Natural killer cell (primary cell): Measurements from ENCODE around the gene ZNF764. TPM values are rescaled to one million over a fixed set of nuclear protein-coding genes. Genes with fewer than 3 reads are reported as not detected.

Experiments
- ATAC-seq, 3 donors: fragments of 150-1000 bp in 2 of 3; fragments of 200-7000 bp in 1 of 3; cut with Tn5 transposase; 1 replicate in 1 of 3; 2 replicates in 2 of 3; pipeline ENCODE4 v1.10.0; 2021; ENCODE audit warnings: mild to moderate bottlenecking in 2 of 3, moderate library complexity in 2 of 3
- DNase-seq, 2 donors: peaks; one replicate each; pipeline versions ENCODE4 v3.0.0 to v3.0.0-alpha.2; 2013 to 2021; ENCODE audit warnings: mixed read lengths in 1 of 2
- H3K27ac ChIP-seq: one replicate; pipeline ENCODE4 v1.5.1; 2013; ENCODE audit warnings: mild to moderate bottlenecking, low read length
- H3K27me3 ChIP-seq: one replicate; pipeline ENCODE4 v1.6.1; 2013; ENCODE audit warnings: low read length; ENCODE audit not compliant: control insufficient read depth, insufficient read depth
- H3K36me3 ChIP-seq: one replicate; pipeline ENCODE4 v1.6.1; 2013; ENCODE audit warnings: low read length; ENCODE audit not compliant: control insufficient read depth, insufficient read depth
- H3K4me1 ChIP-seq: one replicate; pipeline ENCODE4 v1.6.1; 2013; ENCODE audit warnings: low read length; ENCODE audit not compliant: control insufficient read depth, insufficient read depth
- H3K4me3 ChIP-seq: one replicate; pipeline ENCODE4 v1.5.1; 2013; ENCODE audit warnings: low read length
- H3K9me3 ChIP-seq: one replicate; pipeline ENCODE4 v1.6.1; 2013; ENCODE audit warnings: low read length; ENCODE audit not compliant: control insufficient read depth, insufficient read depth
- H3K27ac Mint-ChIP-seq, 2 donors: one replicate each; pipeline ENCODE4 v1.8.0; 2022; ENCODE audit warnings: mild to moderate bottlenecking in 2 of 2, mixed read lengths in 2 of 2, moderate library complexity in 1 of 2
- H3K27me3 Mint-ChIP-seq, 2 donors: one replicate each; pipeline ENCODE4 v1.8.0; 2022; ENCODE audit warnings: low read depth in 2 of 2, mixed read lengths in 2 of 2
- H3K36me3 Mint-ChIP-seq: one replicate; pipeline ENCODE4 v1.8.0; 2022; ENCODE audit warnings: mixed read lengths
- H3K4me1 Mint-ChIP-seq, 2 donors: one replicate each; pipeline ENCODE4 v1.8.0; 2022; ENCODE audit warnings: mixed read lengths in 2 of 2
- H3K4me3 Mint-ChIP-seq: one replicate; pipeline ENCODE4 v1.8.0; 2022; ENCODE audit warnings: mild to moderate bottlenecking, moderate library complexity, mixed read lengths
- H3K9me3 Mint-ChIP-seq, 2 donors: one replicate each; pipeline ENCODE4 v1.8.0; 2022; ENCODE audit warnings: mixed read lengths in 2 of 2
- CTCF ChIP-seq: fragments of 200-600 bp; IDR thresholded peaks from one replicate; pipeline ENCODE4 v1.8.0; 2022; ENCODE audit warnings: antibody characterized with exemption
- WGBS: methylation state at CpG from one replicate; pipeline ENCODE4 v1.1.7; 2013; ENCODE audit warnings: missing lambda C conversion rate; ENCODE audit not compliant: insufficient coverage; 5-methylcytosine and 5-hydroxymethylcytosine counted together
- intact Hi-C: fragments of 100-400 bp; cut with micrococcal nuclease; formaldehyde crosslinking; loops from one replicate; pipeline ENCODE4 v1.14.2; 2022
- total RNA-seq, 4 donors: library from RNA; stranded (reverse); fragments of 120-200 nt in 1 of 4; gene quantifications; one replicate each; pipeline versions ENCODE4 v1.2.3 to v1.2.4, GENCODE V29; 2013 to 2022

Gene ZNF764
- total RNA-seq, 3 donors from 2014 or later (not counting 1 experiment from before 2014, with no cell fraction given) = 9.6 to 13.0 (median 11.7) TPM

GRCh38 chr16:30571445-30572322 lies 13.5 kb upstream of the ZNF764 start, which contains the start of gene ZNF688:
Gene ZNF688, minus strand, starts transcription at chr16:30571714. Its CDS starts 85 bp downstream, at chr16:30571629.
- WGBS = under 1% methylated on average over 66 of the region's 67 CpGs

GRCh38 chr16:30570636-30571444 lies 12.7 kb upstream of the ZNF764 start:
- H3K9me3 Mint-ChIP-seq = no peaks in the 10 kb centered on the region
- no peaks in the 10 kb centered on the region for H3K36me3 Mint-ChIP-seq
- no peaks in the 10 kb centered on the region for H3K27me3 ChIP-seq
- 8% methylated on average over 20 of the region's 22 CpGs for WGBS
- peak overlapping the region; percentile 83 for H3K4me3 Mint-ChIP-seq
- intact Hi-C loops = loop anchor here (5.0 kb wide), 1 partner anchor 86 kb away; the partner anchor contains the start of gene FBRS
- H3K9me3 ChIP-seq = no peaks in the 10 kb centered on the region
- H3K4me3 ChIP-seq = peak overlapping the region; percentile 74
- no peak for TF ChIP-seq CTCF
- H3K27ac ChIP-seq = peak overlapping the region; percentile 97
- H3K4me1 Mint-ChIP-seq = peaks cover 20 to 31% of the 10 kb centered on the region in 2 donors
- DNase-seq (no peak), ATAC-seq (no peak)
- no peaks in the 10 kb centered on the region for H3K36me3 ChIP-seq
- no peaks in the 10 kb centered on the region for H3K27me3 Mint-ChIP-seq
- peak overlapping the region; percentile 92 to 95 for H3K27ac Mint-ChIP-seq
- peaks cover 42% of the 10 kb centered on the region for H3K4me1 ChIP-seq

More at GRCh38 chr16:30571445-30572322, 13.5 kb upstream of the ZNF764 start, which contains the start of gene ZNF688:
- peaks cover 42% of the 10 kb centered on the region for H3K4me1 ChIP-seq
- no peaks in the 10 kb centered on the region for H3K9me3 ChIP-seq
- H3K27ac Mint-ChIP-seq = peak within 1 kb of the TSS; percentile 92 to 95
- H3K27me3 ChIP-seq = no peaks in the 10 kb centered on the region
- H3K36me3 ChIP-seq = no peaks in the 10 kb centered on the region
- H3K4me3 Mint-ChIP-seq = peak within 1 kb of the TSS; percentile 93
- no peaks in the 10 kb centered on the region for H3K36me3 Mint-ChIP-seq
- DNase-seq (peak; percentile 91 to 97), ATAC-seq (peak; percentile 82 to 93 (median 86))
- H3K9me3 Mint-ChIP-seq = no peaks in the 10 kb centered on the region
- intact Hi-C loops = loop anchor here (1.0 to 5.0 kb wide), 4 partner anchors 13 to 86 kb away; partner anchors contain the start of genes FBRS, ZNF764 and ZNF785
- no peak for TF ChIP-seq CTCF
- H3K4me3 ChIP-seq = peak within 1 kb of the TSS; percentile 74
- H3K27me3 Mint-ChIP-seq = no peaks in the 10 kb centered on the region
- peaks cover 20 to 31% of the 10 kb centered on the region in 2 donors for H3K4me1 Mint-ChIP-seq
- H3K27ac ChIP-seq = peak within 1 kb of the TSS; percentile 97

- intact Hi-C loops = loop anchor here (5.0 kb wide), 1 partner anchor 87 kb away; the partner anchor contains the start of gene FBRS
- DNase-seq = no peak
- peak overlapping the region; percentile 92 to 95 for H3K27ac Mint-ChIP-seq
- no peaks in the 10 kb centered on the region for H3K27me3 Mint-ChIP-seq
- H3K4me3 ChIP-seq = no peak overlapping the region
- ATAC-seq = no peak
- WGBS = 95% methylated on average over 44 of the region's 44 CpGs
- no peaks in the 10 kb centered on the region for H3K36me3 Mint-ChIP-seq
- H3K9me3 ChIP-seq = no peaks in the 10 kb centered on the region
- TF ChIP-seq CTCF = no peak
- H3K27ac ChIP-seq = no peak overlapping the region
- H3K36me3 ChIP-seq = no peaks in the 10 kb centered on the region
- peaks cover 20 to 31% of the 10 kb centered on the region in 2 donors for H3K4me1 Mint-ChIP-seq
- H3K9me3 Mint-ChIP-seq = no peaks in the 10 kb centered on the region
- H3K4me3 Mint-ChIP-seq = peak overlapping the region; percentile 52
- peaks cover 42% of the 10 kb centered on the region for H3K4me1 ChIP-seq
- no peaks in the 10 kb centered on the region for H3K27me3 ChIP-seq
Observed at GRCh38 chr16:30569746-30570635, 11.8 kb upstream of the ZNF764 start.
